Endodermal cell (in vitro differentiated cells): Measurements from ENCODE around the gene FAM3D. TPM values are rescaled to one million over a fixed set of nuclear protein-coding genes. Genes with fewer than 3 reads are reported as not detected.

Experiments used
- DNase-seq: peaks from one replicate; pipeline ENCODE4 v3.0.0-alpha.2; 2017
- H3K27ac ChIP-seq: 2 replicates; pipeline ENCODE4 v1.5.1; 2013; ENCODE audit warnings: mild to moderate bottlenecking, low read depth, low read length, moderate library complexity
- H3K27me3 ChIP-seq: 2 replicates; pipeline ENCODE4 v1.6.1; 2013; ENCODE audit warnings: mild to moderate bottlenecking, low read length, moderate library complexity; ENCODE audit not compliant: insufficient read depth, control insufficient read depth, poor library complexity, severe bottlenecking
- H3K36me3 ChIP-seq: 2 replicates; pipeline ENCODE4 v1.7.0; 2013; ENCODE audit warnings: mild to moderate bottlenecking, low read length, moderate library complexity; ENCODE audit not compliant: control insufficient read depth, insufficient read depth
- H3K4me1 ChIP-seq: one replicate; pipeline ENCODE4 v1.7.0; 2013; ENCODE audit warnings: low read length; ENCODE audit not compliant: control insufficient read depth, insufficient read depth
- H3K4me3 ChIP-seq: 2 replicates; pipeline ENCODE4 v1.5.1; 2013; ENCODE audit warnings: mild to moderate bottlenecking, low read length, moderate library complexity
- H3K9ac ChIP-seq: 2 replicates; pipeline ENCODE4 v1.6.1; 2013; ENCODE audit warnings: mild to moderate bottlenecking, low read length, moderate library complexity; ENCODE audit not compliant: poor library complexity, severe bottlenecking; ENCODE audit errors: extremely low read depth
- H3K9me3 ChIP-seq: 2 replicates; pipeline ENCODE4 v1.6.1; 2013; ENCODE audit warnings: mild to moderate bottlenecking, low read length, moderate library complexity; ENCODE audit not compliant: control insufficient read depth
- H3K27ac Mint-ChIP-seq: 2 replicates; pipeline ENCODE4 v1.8.0; 2020; ENCODE audit warnings: mixed read lengths
- H3K27me3 Mint-ChIP-seq: 2 replicates; pipeline ENCODE4 v1.8.0; 2021; ENCODE audit warnings: mild to moderate bottlenecking, mixed read lengths; ENCODE audit not compliant: insufficient read depth
- H3K36me3 Mint-ChIP-seq: 2 replicates; pipeline ENCODE4 v1.8.0; 2020; ENCODE audit warnings: low read depth, mixed read lengths
- H3K4me1 Mint-ChIP-seq: 2 replicates; pipeline ENCODE4 v1.8.0; 2020; ENCODE audit warnings: mixed read lengths
- H3K4me3 Mint-ChIP-seq: 2 replicates; pipeline ENCODE4 v1.8.0; 2020; ENCODE audit warnings: mild to moderate bottlenecking, moderate library complexity, mixed read lengths
- H3K9me3 Mint-ChIP-seq: 2 replicates; pipeline ENCODE4 v1.8.0; 2020; ENCODE audit warnings: mild to moderate bottlenecking, mixed read lengths
- CTCF ChIP-seq: fragments of 200-600 bp; sonication (generic); conservative IDR thresholded peaks from 2 replicates; pipeline ENCODE4 v1.5.0; 2021; ENCODE audit warnings: antibody characterized with exemption, mild to moderate bottlenecking
- WGBS, 2 experiments: methylation state at CpG; one replicate each; pipeline versions ENCODE4 v1.1.5 to v1.1.7; 2013; ENCODE audit warnings: missing lambda C conversion rate in 2 of 2, mixed read lengths in 1 of 2; ENCODE audit not compliant: insufficient coverage in 1 of 2, insufficient read length in 1 of 2; 5-methylcytosine and 5-hydroxymethylcytosine counted together
- total RNA-seq, 2 donors: library from RNA; stranded (reverse); fragmentation: NEBNext Ultra II Directional in 1 of 2; extraction: Animal tissue kit (Norgen Biotek cat#: 25700) in 1 of 2; gene quantifications; 2 replicates in 1 of 2; 3 replicates in 1 of 2; pipeline ENCODE4 v1.2.1, GENCODE V29; 2021

The FAM3D gene
- total RNA-seq, 2 donors from 2014 or later, result not detected

GRCh38 chr3:58635371-58636285 is 30.9 kb downstream of the FAM3D start:
- H3K4me1 Mint-ChIP-seq, result no peaks in the 10 kb centered on the region
- Histone ChIP-seq H3K27ac (no peak overlapping the region), H3K36me3 (no peaks in the 10 kb centered on the region), H3K4me1 (no peaks in the 10 kb centered on the region), H3K9ac (no peak overlapping the region), H3K27me3 (peaks cover 27% of the 10 kb centered on the region), H3K4me3 (no peak overlapping the region), H3K9me3 (no peaks in the 10 kb centered on the region)
- H3K27ac Mint-ChIP-seq, result no peak overlapping the region
- peak; percentile 23 for TF ChIP-seq CTCF
- no peaks in the 10 kb centered on the region for H3K9me3 Mint-ChIP-seq
- DNase-seq, result no peak
- WGBS, 2 experiments, result 86 to 93% methylated on average over 15 to 24 of the region's 24 CpGs
- H3K4me3 Mint-ChIP-seq, result no peak overlapping the region
- H3K27me3 Mint-ChIP-seq, result peaks cover 77% of the 10 kb centered on the region
- H3K36me3 Mint-ChIP-seq, result no peaks in the 10 kb centered on the region

- H3K27ac ChIP-seq, result no peak overlapping the region
- Mint-ChIP-seq H3K36me3 (no peaks in the 10 kb centered on the region), H3K9me3 (no peaks in the 10 kb centered on the region), H3K27ac (no peak overlapping the region), H3K4me3 (no peak overlapping the region), H3K27me3 (peaks cover 54% of the 10 kb centered on the region), H3K4me1 (no peaks in the 10 kb centered on the region)
- no peak overlapping the region for H3K9ac ChIP-seq
- no peak overlapping the region for H3K4me3 ChIP-seq
- H3K4me1 ChIP-seq, result no peaks in the 10 kb centered on the region
- TF ChIP-seq CTCF, result no peak
- no peaks in the 10 kb centered on the region for H3K9me3 ChIP-seq
- peaks cover 13% of the 10 kb centered on the region for H3K27me3 ChIP-seq
- WGBS, 2 experiments, result 88 to 95% methylated on average over 8 of the region's 8 CpGs
- DNase-seq, result no peak
- no peaks in the 10 kb centered on the region for H3K36me3 ChIP-seq
Measured at GRCh38 chr3:58633157-58633865, 33.3 kb downstream of the FAM3D start.

GRCh38 chr3:58631742-58632141 is 34.8 kb downstream of the FAM3D start:
- 59 to 62% methylated on average over 4 of the region's 4 CpGs for WGBS, 2 experiments
- H3K4me3 ChIP-seq, result no peak overlapping the region

More at GRCh38 chr3:58631742-58632141, 34.8 kb downstream of the FAM3D start:
- peaks cover 47% of the 10 kb centered on the region for H3K27me3 Mint-ChIP-seq
- no peak overlapping the region for H3K9ac ChIP-seq
- H3K27ac ChIP-seq, result no peak overlapping the region
- no peak for TF ChIP-seq CTCF
- H3K4me3 Mint-ChIP-seq, result no peak overlapping the region
- H3K4me1 ChIP-seq, result no peaks in the 10 kb centered on the region
- no peak for DNase-seq
- H3K9me3 Mint-ChIP-seq, result no peaks in the 10 kb centered on the region
- H3K4me1 Mint-ChIP-seq, result no peaks in the 10 kb centered on the region
- no peaks in the 10 kb centered on the region for H3K36me3 ChIP-seq
- H3K36me3 Mint-ChIP-seq, result no peaks in the 10 kb centered on the region
- no peaks in the 10 kb centered on the region for H3K9me3 ChIP-seq
- H3K27me3 ChIP-seq, result peaks cover 13% of the 10 kb centered on the region
- H3K27ac Mint-ChIP-seq, result peak overlapping the region; percentile 17
